Heart left ventricle (tissue), 13 donors: ENCODE data around the gene GALNT18.

Experiments
- CTCF ChIP-seq, 12 donors: fragments of 200-600 bp; sonication (generic) in 4 of 12; IDR thresholded peaks; one replicate each; pipeline versions ENCODE4 v1.5.0 to v1.8.0; 2018 to 2022; ENCODE audit warnings: antibody characterized with exemption in 12 of 12, mild to moderate bottlenecking in 5 of 12
- POLR2A ChIP-seq, 2 donors: fragments of 450-650 bp; IDR thresholded peaks; one replicate each; pipeline ENCODE4 v1.6.1; 2017; ENCODE audit warnings: antibody characterized with exemption in 2 of 2, mild to moderate bottlenecking in 2 of 2, moderate library complexity in 2 of 2
- donor health status: ischemic (EF 13 %, LVEDD 7.1; RV severe dilation, severe dysfunction).
- donor health status: DM: no; HTN: yes; CAD: no.
- donor health status: DM: no; HTN: no; CAD: no.
- donor health status: ischemic (EF 25% LVEDD 6.9; RV normal size, moderate dysfunction).
- donor health status: ischemic (EF 25% LVEDD 5.7; RV mildly dilated, moderate dysfunction).
- donor health status: ischemic (EF 35%, LVEDD 5.7; RV mildly dilated, moderate dysfunction).
- donor health status: nonischemic (EF 11% LVEDD 7.7; RV severe dilation, severe dysfunction).
- donor health status: DM: yes; HTN: yes; CAD: no.
- donor health status: PGD.
- donor health status: ischemic (EF 29% LVEDD 5.4; RV normal size, mild dysfunction).
- donor health status: nonischemic (EF 23%, LVEDD 6.1; RV moderate dilation, normal function).

GRCh38 chr11:11615086-11615485, 6.7 kb downstream of the GALNT18 start:
- TF ChIP-seq CTCF (IDR thresholded peaks at IDR 0.05) (no peak), POLR2A (IDR thresholded peaks at IDR 0.05) (no peak)
